Hematopoietic multipotent progenitor cell treated with erythropoietin and hydrocortisone succinate and interleukin-3 and kit ligand, for 4 days (in vitro differentiated cells): Measurements from ENCODE around the gene RBMS2.
A peak's percentile ranks its signal among the peaks of the same experiment; 100 is the strongest.

Experiments
- DNase-seq: peaks from one replicate; pipeline ENCODE4 v3.0.0-alpha.2; 2015

The RBMS2 gene

DNA sequence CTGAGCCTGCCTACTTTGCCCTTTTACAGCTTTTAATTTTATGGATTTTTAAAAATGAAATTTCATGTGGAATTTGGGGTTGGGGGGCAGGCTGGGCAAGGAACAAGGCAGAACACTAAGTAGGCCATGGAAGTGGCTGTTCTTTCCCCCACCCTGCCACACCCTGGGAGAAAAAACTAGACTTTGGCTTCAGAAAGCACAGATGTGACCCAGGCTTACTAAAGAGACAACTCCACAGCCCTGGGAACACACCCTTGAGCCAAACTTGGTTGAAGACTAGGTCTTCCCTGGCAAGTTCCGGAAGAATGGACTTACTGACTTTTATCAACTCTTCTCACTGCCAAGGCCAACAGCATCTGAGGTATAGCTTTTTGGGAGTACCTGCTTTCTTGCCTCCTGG is 68.2 kb downstream of the RBMS2 start:
- no peak for DNase-seq

DNA sequence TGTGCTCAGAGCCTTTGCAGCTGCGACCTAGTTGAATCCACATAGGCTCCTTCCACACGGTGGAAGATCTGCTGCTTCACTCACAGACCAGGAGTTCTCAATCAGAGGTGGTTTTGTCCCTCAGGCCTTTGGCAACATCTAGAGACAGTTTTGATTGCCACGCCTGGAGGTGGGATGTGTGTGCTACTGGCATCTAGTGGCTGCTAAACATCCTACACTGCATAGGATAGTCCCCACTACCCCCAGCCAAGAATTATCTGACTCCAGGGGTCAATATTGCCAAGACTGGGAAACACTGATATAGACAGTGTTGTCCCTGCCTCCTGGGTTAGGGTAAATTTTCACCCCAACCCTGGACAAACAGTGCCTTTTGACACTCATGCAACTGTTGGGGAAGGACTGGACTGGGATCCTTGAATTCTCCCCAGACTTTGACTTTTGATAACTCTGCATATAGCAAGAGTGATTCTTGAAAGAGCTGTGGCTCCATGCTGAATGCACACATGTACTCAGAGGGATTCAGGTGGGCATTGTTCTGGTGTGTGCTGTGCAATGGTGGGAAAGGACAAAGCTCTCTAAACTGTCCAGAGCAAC is 68.7 kb downstream of the RBMS2 start:
- DNase-seq: peak; percentile 77

DNA sequence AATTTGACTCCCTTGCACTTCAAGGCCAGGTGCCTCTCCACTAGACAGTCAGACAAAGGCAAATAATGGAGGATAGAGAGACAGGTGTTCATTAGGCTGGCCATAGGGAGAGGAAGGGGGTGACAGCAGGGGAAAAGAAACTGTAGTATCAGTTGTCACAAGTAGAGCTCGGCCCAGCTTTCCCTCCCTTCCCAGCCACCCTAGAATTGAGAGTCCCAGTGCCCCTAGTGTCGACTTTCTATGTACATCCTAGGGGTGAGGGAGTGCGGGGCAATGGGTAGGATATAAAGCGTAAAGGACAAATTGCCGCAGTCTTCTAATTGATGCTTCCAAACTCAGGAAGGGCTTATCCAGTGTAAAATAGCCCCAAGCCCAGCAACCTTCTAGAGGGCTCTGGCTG is 69.5 kb downstream of the RBMS2 start:
- no peak for DNase-seq

- no peak for DNase-seq
Measured at GRCh38 chr12:56591961-56592360, 70.3 kb downstream of the RBMS2 start.

GRCh38 chr12:56593909-56594621 is 72.4 kb downstream of the RBMS2 start:
- DNase-seq: peak; percentile 84

DNA sequence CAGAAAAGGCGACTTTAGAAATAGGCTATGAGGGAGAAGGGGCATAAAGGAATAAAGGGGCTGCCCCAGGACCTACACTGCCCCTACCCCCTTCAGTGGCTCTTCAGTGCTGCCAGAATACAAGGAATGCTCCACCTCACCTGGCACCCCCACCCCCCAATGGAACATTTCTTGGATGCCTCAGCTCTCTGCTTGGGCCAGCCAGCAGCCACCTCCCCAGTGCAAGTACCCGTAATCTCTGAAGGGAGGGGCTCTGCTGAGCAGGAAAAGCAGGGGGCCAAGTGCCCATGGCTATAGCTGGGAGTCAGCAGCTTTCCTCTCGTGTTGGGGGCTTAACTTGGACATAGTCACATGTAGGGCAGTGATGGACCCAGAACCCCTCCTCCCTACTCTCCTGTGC is 75.2 kb downstream of the RBMS2 start:
- DNase-seq: no peak

- no peak for DNase-seq
Measured at GRCh38 chr12:56599041-56599440, 77.4 kb downstream of the RBMS2 start.

- no peak for DNase-seq
Measured at GRCh38 chr12:56599797-56600196, 78.2 kb downstream of the RBMS2 start.

- DNase-seq: no peak
Measured at GRCh38 chr12:56600753-56601152, 79.1 kb downstream of the RBMS2 start.

GRCh38 chr12:56601503-56601902 is 79.9 kb downstream of the RBMS2 start:
- peak; percentile 68 for DNase-seq

- no peak for DNase-seq
Measured at GRCh38 chr12:56602239-56602638, 80.6 kb downstream of the RBMS2 start.

DNA sequence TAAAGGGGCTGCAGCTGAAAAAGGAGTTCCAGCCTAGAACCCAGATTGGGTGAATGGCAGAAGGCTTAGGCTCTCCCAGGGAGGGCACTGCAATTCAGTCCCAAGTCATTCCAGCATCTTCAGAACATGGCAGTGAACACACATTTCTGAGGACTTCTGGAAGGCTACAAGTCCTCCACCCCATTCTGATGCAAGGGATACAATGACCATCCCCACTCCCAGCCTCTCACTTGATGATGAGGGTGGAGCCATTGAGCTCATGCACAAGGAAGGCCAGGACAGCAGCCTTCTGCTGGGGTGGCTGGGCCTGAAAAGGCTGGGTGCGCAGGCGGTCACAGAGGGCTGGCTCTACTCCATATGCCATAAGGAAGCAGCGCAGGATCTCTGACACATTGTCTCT is 82.7 kb downstream of the RBMS2 start:
- no peak for DNase-seq

- no peak for DNase-seq
Measured at GRCh38 chr12:56614627-56615026, 93.0 kb downstream of the RBMS2 start.

DNA sequence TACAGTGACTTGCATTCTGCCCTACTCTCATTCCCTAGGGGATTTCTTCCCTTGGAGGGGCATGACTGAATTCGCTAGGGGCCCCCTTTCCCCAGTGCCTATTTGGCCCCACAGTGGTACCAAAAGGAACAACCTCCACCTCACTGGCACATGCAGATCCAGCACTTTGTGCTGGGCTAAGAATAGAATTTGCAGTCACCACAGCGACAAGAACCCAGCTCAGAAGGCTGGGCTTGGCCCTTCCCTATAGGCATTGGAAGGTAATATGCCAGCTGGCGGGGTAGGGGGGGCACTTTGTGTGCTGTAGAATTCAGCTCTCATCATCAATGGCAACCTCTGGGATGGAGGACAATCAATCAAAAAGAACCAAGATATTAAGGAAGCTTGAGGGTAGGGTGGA is 94.6 kb downstream of the RBMS2 start:
- no peak for DNase-seq

DNA sequence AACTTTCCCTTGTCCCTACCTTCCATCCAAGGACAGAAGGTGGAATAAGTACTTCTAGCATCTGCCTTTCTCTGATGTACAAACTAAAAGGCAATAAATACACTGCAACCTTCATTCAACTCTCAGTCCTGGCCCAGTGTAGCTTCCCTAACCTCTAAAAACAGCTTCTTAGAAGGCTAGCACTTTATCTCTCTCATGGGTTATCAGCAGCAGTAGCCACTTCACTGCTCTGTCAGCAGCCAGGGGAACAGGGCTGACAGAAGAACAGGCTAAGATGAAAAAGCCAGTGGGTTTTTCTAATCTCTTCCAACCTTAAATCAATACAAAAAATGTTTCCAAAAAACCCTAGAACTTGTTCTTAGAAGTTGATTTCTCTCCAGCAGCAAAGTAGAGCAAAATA is 95.3 kb downstream of the RBMS2 start:
- DNase-seq: peak; percentile 59

DNA sequence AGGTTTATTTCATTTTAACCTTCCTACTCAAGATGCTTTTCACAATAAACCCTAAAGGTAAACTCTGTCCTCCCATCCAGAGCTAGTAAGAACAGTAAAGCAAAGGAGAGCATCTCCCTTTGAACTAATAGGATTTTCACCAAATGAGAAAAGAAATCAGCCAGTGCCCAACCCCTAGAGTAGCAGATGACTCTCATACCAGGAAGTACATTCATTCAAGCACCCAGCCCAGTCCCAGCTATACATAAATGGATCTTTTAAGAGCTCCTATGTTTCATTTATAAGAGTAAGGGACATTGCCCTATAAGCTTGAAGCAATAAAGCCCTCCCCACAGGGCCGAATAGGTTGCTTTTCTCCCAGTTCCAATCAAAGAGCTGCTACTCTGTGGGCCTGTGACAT is 100.9 kb downstream of the RBMS2 start:
- no peak for DNase-seq

DNA sequence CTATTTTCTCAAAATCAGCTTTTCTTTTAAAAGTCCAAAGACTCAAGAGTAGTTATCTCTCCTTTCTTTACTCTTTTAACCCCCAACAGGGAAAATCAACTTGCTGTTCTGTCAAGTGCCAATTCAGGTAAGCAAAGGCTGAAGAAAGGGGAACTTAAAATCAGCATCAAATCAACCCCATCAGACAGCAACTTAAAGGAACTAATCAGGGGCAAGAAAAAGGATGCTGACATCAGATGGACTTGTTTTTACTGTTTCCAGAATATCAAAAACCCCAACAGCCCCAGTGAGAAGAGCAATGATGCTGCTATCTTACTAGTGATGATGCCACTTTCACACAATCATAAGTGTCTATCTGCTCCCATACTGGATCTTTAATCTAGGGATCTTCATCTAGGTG is 105.1 kb downstream of the RBMS2 start:
- peak; percentile 32 for DNase-seq

GRCh38 chr12:56628671-56629458 is 107.2 kb downstream of the RBMS2 start:
- peak; percentile 82 for DNase-seq

GRCh38 chr12:56629459-56630179 is 108.0 kb downstream of the RBMS2 start:
- DNase-seq: peak; percentile 51

DNA sequence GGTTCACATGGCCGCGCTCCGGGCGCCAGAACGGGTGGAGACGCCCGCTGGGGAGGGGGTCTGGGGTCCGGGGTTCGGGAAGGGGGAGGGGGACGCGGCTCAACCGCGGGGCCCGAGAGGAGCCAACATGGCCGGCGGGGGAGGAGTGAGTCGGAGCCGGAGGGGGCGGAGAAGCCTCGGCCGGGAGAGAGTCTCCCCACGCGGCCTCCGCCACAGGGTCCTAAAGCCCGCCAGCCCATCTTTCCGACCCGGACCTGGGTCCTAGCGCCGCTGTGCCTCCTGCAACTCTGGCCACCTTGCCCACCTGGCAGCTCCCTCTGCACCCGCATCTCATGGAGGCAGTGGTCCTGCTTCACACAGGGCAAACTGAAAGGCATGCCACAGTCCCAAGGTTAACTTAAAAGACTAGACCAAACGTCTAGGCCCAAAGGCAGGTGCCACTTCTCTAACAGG is 108.6 kb downstream of the RBMS2 start, which contains the start of gene BAZ2A:
Gene BAZ2A (minus strand): TSS at position 147 of the 453 bp plus-strand sequence. CDS start 12,796 bp downstream, outside the sequence.
- peak; percentile 96 for DNase-seq

GRCh38 chr12:56631790-56632700 is 110.4 kb downstream of the RBMS2 start:
- DNase-seq: peak; percentile 83
